ENCODE results near the gene OLFM2. TPM values are rescaled to one million over a fixed set of nuclear protein-coding genes. Genes with fewer than 3 reads are reported as not detected.

Gene OLFM2
- 5.6 and 7.0 TPM in 2 replicates for total RNA-seq (2014; rRNA removed; shearing (Covaris generic); ENCODE audit: low replicate concordance)

DNA sequence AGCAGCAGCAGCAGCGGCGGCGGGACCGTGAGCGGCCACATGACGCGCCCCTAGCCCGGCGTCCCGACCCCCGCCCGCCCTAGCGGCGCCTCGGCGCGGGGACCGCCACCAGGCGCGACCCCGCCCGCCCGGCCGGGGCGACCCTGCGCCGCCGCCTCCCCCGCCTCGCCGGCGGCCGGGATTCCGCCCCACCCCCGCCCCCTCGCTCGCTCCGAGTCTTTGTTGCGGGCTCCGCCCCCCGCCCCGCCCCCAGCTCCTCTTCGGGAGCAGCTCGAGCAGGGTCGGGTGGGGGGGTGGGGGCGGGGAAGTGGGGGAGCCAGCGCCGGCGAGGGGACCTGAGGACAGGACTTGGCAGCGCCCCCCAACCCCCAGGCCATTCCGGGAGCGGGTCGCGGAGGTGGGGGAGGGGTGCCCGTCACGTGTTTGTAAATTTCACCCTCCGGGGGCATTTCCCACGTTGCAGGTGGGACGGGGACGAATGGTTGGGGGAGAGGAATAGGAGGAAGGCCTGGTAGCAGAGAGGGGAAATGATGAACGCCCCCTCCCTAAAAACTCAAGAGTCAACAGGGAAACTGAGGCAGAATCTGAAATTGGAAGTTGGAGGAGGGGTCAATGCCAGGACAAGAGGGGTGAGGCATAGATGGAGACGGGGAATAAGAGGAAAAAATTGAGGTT is at the start of gene OLFM2:
Gene OLFM2 (minus strand): TSS at position 190 of the 675 bp plus-strand sequence. CDS start 149 bp downstream, at position 41.
- no peaks in the 10 kb centered on the region for H3K36me3 ChIP-seq
- H3K27me3 ChIP-seq, result peaks cover 23% of the 10 kb centered on the region
- DNase-seq, result peak; percentile 50
- peak within 1 kb of the TSS; percentile 16 for H3K4me3 ChIP-seq
- no peaks in the 10 kb centered on the region for H3K9me3 ChIP-seq

DNA sequence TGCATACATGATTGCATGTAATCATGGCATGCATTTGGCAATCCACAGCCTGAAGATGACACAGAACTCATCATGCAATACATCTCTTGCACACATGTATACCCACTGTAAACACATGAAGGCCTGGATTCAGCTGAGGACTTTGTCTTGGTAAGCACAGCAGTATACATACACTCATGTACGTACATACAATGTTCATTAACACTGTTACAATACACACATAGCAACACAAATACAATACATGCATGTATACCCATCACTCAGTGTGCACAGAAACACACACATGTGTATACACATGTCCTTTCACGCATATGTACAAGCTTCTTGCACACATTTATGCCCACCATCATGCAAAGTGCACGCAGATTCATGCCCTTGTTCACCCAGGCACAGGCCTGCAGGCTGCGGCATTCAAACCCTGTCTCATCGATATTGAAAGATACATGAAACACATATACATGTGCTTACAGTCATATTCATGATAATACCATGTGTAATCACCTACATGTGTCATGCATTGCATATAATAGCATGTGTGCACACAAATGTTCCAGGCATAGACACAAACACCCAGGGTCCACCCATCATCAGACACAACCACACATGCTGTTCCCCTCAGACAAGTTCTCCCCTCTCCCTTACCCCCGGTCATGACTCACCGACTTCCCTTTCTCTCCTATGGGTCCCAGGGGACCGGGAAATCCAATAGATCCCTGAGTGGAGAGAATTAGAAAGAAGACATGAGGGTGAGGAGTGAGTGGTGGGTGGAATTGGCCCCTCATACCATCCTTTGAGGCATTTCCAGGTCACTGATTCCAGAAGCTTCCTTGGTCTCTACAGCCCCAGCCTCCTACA is 45.3 kb upstream of the OLFM2 start:
- H3K27me3 ChIP-seq, result no peaks in the 10 kb centered on the region
- H3K36me3 ChIP-seq, result no peaks in the 10 kb centered on the region
- no peaks in the 10 kb centered on the region for H3K9me3 ChIP-seq
- no peak overlapping the region for H3K4me3 ChIP-seq
- peak; percentile 28 for DNase-seq

DNA sequence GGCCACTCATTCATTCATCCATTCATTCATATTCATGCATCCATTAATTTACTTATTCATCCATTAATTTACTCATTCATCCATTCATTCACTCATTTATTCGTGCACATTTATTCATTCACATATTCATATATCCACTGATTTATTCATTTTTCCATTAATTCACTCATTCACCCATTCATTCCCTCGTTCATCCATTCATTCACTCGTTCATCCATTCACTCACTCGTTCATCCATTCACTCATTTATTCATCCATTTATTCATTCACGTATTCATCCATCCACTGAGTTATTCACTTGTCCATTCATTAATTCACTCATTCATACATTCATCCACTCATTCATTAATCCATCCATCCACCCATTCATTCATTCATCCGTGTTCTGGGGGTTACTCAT is 35.8 kb upstream of the OLFM2 start:
- Histone ChIP-seq H3K27me3 (no peaks in the 10 kb centered on the region), H3K9me3 (no peaks in the 10 kb centered on the region), H3K36me3 (no peaks in the 10 kb centered on the region), H3K4me3 (no peak overlapping the region)
- no peak for DNase-seq

DNA sequence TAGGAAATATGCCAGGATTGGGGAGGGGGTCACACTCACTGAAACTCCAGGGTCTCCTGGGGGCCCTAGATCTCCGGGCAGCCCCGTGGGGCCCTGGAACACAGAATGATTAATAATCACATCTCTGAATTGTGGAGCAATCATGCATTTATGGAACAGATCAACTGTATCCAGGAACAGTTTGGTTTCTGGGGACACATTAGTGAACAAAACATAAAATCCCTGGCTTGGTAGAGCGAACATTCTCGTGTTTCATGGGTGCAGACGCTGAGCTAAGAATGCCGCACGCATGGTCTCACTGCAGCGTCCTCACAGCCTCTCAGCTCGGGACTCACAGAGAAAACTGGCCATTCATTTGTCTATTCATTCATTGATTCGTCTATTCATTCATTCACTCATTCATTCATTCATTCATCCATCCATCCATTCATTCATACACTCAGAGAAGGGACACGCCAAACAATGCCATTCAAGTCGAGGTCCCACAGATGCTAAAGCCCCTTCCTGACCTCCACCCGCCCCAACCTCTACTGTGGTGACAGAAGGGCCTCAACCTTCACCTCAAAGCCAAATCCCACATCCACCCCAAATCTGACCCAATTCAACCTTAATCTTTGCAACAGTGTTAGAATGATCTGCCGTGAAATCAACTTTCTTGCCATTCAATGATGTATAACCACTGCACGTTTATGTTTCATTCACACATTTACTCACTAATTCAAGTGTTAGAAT is 35.0 kb upstream of the OLFM2 start:
- Histone ChIP-seq H3K4me3 (no peak overlapping the region), H3K9me3 (no peaks in the 10 kb centered on the region), H3K27me3 (no peaks in the 10 kb centered on the region), H3K36me3 (no peaks in the 10 kb centered on the region)
- DNase-seq, result no peak

DNA sequence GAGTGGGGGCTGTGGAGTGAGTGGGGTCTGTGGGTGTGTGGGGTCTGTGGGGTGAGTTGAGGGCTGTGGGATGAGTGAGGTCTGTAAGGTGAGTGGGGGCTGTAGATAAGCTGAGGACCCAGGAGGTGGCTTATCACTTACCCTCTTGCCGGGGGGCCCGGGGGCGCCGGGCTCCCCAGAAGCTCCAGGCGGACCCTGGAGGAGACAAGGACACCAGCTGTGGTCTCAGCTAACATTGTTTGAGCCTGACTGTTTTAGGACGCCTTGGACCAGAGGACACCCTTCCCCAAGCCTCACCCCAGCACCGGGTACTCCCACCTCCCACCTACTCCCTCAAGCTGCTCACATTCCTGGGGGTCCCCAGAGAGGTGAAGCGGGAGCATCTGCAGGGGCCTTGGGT is 34.2 kb upstream of the OLFM2 start:
- H3K4me3 ChIP-seq, result no peak overlapping the region
- H3K9me3 ChIP-seq, result no peaks in the 10 kb centered on the region
- H3K36me3 ChIP-seq, result no peaks in the 10 kb centered on the region
- H3K27me3 ChIP-seq, result no peaks in the 10 kb centered on the region
- no peak for DNase-seq

DNA sequence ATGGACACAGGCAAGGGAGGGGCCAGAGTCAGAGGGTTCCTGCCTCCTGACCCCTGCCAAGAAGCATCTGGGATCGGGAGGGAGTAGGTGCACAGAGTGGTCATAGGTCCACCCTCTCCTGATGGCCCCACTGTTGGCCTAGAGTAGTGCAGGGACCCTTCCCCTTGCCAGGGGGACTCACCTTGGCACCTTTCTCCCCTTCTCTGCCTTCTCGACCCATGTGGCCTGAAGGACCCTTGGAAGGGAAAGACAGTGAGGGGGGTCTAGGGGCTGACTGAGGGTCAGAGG is 33.3 kb upstream of the OLFM2 start:
- H3K27me3 ChIP-seq, result no peaks in the 10 kb centered on the region
- H3K9me3 ChIP-seq, result no peaks in the 10 kb centered on the region
- H3K4me3 ChIP-seq, result no peak overlapping the region
- no peak for DNase-seq
- H3K36me3 ChIP-seq, result no peaks in the 10 kb centered on the region

DNA sequence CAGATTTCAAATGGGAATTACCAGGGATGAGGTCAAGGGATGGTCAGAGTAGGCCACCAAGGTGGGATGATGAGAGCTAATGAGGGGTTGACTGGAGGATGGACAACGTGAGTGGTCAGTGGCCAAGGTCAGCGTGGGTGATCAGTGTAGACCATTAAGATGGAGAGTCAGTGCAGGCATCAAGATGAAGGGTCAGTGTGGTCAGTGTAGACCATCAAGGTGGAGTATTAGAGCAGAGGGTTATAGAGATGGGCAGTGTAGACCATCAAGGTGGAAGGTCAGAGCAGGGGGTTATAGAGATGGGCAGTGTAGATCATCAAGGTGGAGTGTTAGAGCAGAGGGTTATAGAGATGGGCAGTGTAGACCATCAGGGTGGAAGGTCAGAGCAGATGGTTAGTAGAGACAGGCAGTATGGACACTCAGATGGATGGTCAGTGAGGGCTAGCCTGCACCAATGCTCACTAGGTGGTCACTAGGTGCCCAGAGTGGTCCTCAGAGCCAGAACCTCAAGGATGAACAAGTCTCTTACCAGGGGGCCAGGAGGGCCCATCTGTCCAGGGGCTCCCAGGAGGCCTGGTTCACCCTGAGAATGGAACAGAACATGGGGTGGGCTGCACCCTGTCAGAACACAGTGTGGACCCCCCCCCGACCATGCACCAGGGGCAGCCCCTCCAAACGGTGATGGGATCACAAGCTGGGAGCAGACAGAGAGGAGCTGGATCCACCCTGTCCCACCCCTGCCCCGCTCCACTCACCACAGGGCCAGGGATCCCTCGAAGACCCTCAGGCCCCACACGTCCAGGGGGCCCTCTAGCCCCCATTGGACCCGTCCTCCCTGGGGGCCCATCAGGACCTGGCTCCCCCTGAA is 32.7 kb upstream of the OLFM2 start:
- Histone ChIP-seq H3K27me3 (no peaks in the 10 kb centered on the region), H3K9me3 (no peaks in the 10 kb centered on the region)
- DNase-seq, result no peak

DNA sequence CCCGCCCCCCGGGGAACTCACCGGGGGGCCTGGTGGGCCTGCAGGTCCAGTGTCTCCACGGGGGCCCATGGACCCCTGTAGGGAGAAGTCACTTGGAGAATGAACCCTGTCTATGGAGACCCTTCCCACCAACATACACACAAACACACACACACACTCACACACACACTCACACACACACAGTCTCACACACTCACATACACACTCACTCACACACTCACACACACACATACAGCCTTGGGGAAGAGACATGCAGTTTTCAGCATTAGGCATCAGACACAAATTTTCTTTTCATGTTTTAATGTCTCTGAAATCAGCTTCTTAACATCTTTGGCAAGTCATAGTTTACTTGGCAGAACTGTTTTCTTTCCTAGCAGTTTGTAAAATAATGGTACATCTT is 31.0 kb upstream of the OLFM2 start:
- DNase-seq, result no peak
- Histone ChIP-seq H3K27me3 (no peaks in the 10 kb centered on the region), H3K36me3 (no peaks in the 10 kb centered on the region)

More for the DNA sequence above, 32.7 kb upstream of the OLFM2 start:
- Histone ChIP-seq H3K4me3 (no peak overlapping the region), H3K36me3 (no peaks in the 10 kb centered on the region)

DNA sequence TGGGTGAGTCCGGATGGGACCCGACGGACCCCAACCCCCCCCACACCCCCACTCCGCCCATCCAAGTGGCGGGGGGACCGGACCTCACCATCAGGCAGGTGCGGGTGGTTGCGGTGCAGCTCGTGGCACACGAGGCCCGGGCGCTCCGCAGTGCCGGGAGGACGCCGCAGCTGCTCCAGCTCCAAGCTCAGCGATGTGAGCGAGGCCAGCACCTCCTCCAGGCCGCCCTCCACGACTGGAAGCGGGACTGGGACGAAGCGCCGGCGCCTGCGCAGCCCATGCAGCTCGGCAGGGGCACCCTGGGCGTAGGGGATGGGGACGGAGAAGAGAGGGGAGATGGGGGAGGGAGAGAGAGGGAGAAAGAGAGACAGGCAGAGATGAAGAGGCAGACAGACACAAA is 30.1 kb upstream of the OLFM2 start:
- no peaks in the 10 kb centered on the region for H3K9me3 ChIP-seq
- H3K4me3 ChIP-seq, result no peak overlapping the region
- no peak for DNase-seq
- H3K27me3 ChIP-seq, result no peaks in the 10 kb centered on the region
- H3K36me3 ChIP-seq, result no peaks in the 10 kb centered on the region

More for the DNA sequence above, 31.0 kb upstream of the OLFM2 start:
- Histone ChIP-seq H3K9me3 (no peaks in the 10 kb centered on the region), H3K4me3 (no peak overlapping the region)

DNA sequence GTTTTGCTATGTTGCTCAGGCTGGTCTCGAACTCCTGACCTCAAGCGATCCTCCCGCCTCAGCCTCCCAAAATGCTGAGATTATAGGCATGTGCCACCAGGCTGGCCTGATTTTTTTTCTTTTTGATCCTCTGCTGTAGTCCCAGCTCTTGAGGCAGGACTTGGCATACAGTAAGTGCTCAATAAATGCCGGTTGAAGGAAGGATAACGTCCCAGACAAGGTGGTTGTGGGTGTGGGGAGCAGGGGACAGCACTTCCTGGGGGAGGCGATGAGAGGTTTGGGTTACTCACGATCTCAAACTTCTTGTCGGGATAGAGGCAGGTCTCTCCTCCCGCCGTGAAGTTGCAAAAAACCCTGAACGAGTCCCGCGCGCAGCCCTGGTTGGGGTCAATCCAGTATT is 29.7 kb upstream of the OLFM2 start:
- no peak overlapping the region for H3K4me3 ChIP-seq
- no peaks in the 10 kb centered on the region for H3K27me3 ChIP-seq
- peaks cover under 1% of the 10 kb centered on the region; the same call in 1 of the 2 replicates for H3K36me3 ChIP-seq
- H3K9me3 ChIP-seq, result no peaks in the 10 kb centered on the region
- no peak for DNase-seq

DNA sequence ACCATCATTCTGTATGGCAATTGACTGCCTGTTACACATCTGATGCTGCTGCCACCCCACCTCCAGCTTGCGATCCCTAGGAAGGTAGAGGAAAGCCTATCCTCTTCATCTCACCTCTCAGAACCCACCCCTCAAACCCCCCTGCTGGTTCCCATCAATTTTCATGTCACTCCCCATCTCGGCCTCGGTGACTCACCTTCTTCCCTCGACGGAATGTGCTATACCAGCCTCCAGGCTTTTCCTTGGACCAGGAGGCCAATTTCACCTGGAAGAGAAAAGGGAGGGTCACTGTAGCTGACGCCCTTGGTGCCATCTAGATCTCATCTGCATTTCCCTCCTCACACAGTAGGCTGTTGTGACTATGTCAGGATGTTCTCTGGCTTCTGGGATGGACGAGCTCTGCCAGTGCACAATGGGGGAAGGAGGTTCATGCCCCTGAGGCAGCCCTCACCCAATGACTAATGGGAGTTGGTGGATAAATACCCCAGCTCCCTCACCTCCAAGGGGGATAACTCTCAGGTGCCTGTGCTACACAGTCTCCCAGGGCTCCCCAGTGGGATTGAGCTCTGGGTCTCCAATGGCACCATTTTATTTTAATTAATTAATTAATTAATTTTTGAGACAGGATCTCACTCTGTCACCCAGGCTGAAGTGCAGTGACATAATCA is 26.4 kb upstream of the OLFM2 start:
- H3K9me3 ChIP-seq, result no peaks in the 10 kb centered on the region
- no peak overlapping the region for H3K4me3 ChIP-seq
- no peaks in the 10 kb centered on the region for H3K27me3 ChIP-seq
- H3K36me3 ChIP-seq, result peaks cover 2% of the 10 kb centered on the region; the same call in 1 of the 2 replicates
- no peak for DNase-seq

DNA sequence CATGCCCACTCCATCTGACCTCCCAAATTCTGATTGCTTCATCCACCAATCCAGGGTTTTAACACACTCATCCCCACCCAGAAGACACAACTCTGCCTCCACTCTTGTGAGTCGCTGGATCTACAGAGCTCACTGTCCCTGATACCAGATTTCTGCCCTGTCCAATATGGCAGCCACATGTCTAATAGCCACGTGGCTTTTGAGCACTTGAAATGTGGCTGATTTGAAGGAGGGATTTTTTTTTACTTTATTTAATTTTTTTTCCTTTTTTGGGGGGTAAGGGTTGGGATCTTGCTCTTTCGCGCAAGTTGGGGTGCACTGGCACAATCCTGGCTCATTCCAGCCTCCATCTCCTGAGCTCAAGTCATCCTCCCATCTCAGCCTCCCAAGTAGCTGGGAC is 24.8 kb upstream of the OLFM2 start:
- no peaks in the 10 kb centered on the region for H3K9me3 ChIP-seq
- H3K4me3 ChIP-seq, result no peak overlapping the region
- H3K36me3 ChIP-seq, result peaks cover 2% of the 10 kb centered on the region; the same call in 1 of the 2 replicates
- peaks cover 4% of the 10 kb centered on the region; the same call in 1 of the 2 replicates for H3K27me3 ChIP-seq
- no peak for DNase-seq

DNA sequence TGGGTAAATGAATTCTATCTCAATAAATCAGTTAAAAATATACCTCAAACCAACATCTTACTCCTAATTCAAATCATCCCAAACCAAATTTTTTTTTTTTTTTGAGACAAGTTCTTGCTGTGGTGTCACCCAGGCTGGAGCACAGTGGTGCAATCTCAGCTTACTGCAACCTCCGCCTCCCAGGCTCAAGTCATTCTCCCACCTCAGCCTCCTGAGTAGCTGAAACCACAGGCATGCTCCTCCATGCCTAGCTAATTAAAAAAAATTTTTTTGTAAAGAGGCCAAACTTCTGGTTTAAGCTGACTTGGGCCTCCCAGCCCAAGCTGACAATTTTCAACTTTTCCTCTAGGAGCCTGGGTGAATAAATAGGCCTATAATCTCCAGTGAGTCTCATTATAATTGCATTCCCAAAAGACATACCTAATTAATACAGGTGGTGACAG is 22.1 kb upstream of the OLFM2 start:
- Histone ChIP-seq H3K4me3 (no peak overlapping the region), H3K27me3 (peaks cover 4% of the 10 kb centered on the region; the same call in 1 of the 2 replicates), H3K9me3 (no peaks in the 10 kb centered on the region), H3K36me3 (peaks cover 2% of the 10 kb centered on the region; the same call in 1 of the 2 replicates)
- DNase-seq, result no peak

DNA sequence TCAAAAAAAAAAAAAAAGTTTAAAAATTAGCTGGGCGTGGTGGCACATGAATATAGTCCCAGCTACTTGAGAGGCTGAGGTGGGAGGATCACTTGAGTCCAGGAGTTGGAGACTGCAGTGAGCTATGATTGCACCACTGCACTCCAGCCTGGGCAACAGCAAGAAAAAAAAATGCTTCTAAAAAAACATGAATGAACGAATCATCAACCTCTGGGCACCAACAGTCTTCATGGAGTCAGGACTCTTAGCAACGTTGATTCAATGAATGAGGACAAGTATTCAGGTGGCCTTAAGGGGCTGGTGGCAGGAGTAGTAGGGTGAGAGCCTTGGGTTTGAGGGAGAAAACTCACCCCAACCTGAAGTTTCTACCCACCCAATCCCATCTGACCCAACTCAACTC is 20.6 kb upstream of the OLFM2 start:
- Histone ChIP-seq H3K27me3 (peaks cover 4% of the 10 kb centered on the region; the same call in 1 of the 2 replicates), H3K36me3 (peaks cover 2% of the 10 kb centered on the region; the same call in 1 of the 2 replicates), H3K9me3 (no peaks in the 10 kb centered on the region), H3K4me3 (no peak overlapping the region)
- DNase-seq, result no peak

DNA sequence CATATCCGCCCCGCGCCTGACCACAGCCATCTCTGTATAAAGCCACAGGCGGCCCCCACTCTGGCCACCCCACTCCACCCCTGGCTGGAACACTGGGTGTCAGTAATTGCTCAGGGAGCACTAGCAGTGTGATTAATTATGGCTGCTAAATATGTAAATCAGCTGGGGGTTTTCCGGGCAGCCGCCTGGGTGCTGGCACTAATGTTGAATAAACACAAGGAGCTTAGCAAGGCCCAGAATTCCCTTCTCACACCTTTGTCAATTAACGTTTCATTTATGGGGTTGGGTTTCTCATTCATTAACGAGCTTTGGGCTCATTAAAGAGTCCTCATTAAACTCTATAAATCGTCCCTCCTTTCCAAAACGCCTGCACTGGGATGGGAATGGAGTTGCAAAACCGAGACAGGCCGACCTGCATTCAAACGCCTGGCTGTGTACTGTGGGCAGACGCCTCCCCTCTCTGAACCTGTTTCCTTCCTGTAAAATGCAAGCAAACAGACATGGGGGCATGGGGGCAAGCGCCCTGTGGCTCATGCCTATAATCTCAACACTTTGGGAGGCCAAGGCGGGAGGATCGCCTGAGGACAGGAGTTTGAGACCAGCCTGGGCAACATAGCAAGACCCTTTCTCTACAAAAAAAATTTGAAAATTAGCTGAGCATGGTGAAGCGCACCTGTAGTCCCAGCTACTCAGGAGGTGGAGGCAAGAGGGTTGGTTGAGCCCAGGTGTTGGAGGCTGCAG is 17.7 kb upstream of the OLFM2 start:
- Histone ChIP-seq H3K9me3 (no peaks in the 10 kb centered on the region), H3K4me3 (no peak overlapping the region), H3K27me3 (peaks cover 4% of the 10 kb centered on the region; the same call in 1 of the 2 replicates), H3K36me3 (no peaks in the 10 kb centered on the region)
- DNase-seq, result no peak
